NCI-H187 (cell line): ENCODE results near the gene PAM16.

Experiments
- DNase-seq, 2 experiments: peaks; one replicate each; lab custom pipeline; 2025; lab: John Stamatoyannopoulos, UW

Gene PAM16

DNA sequence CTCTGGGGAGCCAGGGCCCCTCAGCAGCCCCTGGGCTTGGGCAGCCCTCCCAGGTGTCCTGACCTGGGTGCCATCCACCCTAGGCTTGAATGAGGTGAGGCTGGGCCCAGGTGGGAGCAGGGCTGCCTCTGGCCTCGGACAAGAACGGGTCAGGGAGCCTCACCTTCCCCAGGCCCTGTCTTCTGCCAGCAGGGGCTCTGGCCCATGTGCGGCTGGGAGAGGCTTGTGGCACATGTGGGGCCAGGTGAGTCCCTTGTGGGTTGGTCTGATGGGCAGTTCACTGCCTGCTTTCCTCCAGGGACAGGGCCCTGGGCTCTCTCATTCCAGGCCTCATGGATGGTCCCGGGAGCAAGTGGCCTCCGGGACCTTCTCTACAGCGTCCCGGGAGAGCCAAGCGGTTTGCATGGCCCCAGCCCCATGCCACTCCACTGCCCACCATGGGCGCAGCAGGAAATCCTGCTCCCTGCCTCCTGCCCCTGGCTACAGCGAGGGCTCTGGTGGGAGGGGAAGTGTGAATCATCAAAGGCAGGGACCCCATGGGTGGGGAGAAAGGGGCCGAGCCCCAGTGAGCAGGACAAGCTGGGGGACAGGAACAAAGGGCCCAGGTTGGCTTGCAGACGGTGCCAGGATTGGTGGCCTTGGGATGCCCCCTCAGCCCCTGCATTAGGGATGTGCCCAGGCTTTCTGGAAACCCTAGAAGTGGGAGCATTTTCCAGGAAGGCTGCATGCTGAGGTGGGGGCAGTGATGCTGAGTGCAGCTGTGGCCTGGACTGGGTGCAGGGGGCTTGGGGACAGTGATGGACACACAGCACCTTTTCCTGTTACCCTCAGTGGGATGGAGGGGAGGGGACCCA lies 32.7 kb upstream of the PAM16 start:
- DNase-seq: no peak

DNA sequence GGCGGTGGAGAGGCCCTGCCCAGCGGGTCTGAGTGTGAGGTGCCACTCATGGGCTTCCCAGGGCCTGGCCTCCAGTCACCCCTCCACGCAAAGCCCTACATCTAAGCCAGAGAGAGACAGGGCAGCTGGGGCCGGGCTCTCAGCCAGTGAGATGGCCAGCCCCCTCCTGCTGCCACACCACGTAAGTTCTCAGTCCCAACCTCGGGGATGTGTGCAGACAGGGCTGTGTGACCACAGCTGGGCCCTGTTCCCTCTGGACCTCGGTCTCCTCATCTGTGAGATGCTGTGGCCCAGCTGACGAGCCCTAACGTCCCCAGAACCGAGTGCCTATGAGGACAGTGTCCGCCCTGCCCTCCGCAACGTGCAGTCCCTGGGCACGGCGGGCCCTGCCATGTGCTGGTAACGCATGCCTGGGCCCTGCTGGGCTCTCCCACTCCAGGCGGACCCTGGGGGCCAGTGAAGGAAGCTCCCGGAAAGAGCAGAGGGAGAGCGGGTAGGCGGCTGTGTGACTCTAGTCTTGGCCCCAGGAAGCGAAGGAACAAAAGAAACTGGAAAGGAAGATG lies 31.8 kb upstream of the PAM16 start:
- DNase-seq: no peak

DNA sequence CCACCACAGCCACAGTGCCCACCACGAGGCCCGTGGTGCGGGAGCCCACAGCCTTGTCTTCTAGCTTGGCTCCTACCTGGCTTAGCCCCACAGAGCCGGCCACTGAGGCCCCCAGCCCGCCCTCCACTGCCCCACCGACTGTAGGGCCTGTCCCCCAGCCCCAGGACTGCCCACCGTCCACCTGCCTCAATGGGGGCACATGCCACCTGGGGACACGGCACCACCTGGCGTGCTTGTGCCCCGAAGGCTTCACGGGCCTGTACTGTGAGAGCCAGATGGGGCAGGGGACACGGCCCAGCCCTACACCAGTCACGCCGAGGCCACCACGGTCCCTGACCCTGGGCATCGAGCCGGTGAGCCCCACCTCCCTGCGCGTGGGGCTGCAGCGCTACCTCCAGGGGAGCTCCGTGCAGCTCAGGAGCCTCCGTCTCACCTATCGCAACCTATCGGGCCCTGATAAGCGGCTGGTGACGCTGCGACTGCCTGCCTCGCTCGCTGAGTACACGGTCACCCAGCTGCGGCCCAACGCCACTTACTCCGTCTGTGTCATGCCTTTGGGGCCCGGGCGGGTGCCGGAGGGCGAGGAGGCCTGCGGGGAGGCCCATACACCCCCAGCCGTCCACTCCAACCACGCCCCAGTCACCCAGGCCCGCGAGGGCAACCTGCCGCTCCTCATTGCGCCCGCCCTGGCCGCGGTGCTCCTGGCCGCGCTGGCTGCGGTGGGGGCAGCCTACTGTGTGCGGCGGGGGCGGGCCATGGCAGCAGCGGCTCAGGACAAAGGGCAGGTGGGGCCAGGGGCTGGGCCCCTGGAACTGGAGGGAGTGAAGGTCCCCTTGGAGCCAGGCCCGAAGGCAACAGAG lies 31.0 kb upstream of the PAM16 start:
- DNase-seq: no peak

DNA sequence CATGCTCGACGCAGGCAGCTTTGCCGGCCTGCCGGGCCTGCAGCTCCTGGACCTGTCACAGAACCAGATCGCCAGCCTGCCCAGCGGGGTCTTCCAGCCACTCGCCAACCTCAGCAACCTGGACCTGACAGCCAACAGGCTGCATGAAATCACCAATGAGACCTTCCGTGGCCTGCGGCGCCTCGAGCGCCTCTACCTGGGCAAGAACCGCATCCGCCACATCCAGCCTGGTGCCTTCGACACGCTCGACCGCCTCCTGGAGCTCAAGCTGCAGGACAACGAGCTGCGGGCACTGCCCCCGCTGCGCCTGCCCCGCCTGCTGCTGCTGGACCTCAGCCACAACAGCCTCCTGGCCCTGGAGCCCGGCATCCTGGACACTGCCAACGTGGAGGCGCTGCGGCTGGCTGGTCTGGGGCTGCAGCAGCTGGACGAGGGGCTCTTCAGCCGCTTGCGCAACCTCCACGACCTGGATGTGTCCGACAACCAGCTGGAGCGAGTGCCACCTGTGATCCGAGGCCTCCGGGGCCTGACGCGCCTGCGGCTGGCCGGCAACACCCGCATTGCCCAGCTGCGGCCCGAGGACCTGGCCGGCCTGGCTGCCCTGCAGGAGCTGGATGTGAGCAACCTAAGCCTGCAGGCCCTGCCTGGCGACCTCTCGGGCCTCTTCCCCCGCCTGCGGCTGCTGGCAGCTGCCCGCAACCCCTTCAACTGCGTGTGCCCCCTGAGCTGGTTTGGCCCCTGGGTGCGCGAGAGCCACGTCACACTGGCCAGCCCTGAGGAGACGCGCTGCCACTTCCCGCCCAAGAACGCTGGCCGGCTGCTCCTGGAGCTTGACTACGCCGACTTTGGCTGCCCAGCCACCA lies 30.2 kb upstream of the PAM16 start:
- DNase-seq: no peak

DNA sequence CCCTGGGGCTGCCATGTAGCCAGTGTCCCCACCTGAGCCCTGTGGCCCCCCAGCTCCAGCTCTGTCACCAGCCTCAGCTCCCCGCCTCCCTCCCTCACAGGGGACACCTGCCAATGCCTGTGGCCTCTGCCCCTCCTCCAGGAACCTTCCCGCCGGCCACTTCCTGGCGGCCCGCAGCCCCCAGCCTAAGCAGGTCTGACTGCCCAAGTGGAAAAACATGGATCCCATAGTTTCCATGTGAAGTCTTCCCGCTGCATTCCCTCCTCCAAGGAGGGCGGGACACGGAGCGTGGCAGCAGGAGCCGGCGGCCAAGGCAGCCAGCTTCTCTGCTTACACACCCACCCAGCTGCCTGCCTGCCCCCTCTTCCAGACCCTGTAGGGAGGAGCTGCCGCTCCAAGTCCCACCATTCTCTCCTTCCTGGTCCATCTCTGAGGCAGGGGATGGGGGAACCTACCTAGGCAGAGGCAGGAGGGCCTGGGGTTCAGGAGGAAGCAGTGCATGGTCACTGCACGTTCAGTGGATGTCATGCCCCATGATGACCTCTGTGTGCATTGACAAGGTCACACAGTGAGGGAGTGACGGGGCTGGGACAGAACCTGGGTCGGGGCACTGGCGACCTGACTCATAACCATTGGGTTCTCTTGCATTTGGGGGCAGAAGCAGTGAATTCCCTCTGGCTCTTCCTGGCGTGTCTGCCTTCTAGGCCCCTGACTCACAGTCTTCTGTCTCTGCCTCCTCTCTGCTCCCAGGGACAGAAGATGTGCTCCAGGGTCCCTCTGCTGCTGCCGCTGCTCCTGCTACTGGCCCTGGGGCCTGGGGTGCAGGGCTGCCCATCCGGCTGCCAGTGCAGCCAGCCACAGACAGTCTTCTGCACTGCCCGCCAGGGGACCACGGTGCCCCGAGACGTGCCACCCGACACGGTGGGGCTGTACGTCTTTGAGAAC lies 29.3 kb upstream of the PAM16 start:
- no peak for DNase-seq

DNA sequence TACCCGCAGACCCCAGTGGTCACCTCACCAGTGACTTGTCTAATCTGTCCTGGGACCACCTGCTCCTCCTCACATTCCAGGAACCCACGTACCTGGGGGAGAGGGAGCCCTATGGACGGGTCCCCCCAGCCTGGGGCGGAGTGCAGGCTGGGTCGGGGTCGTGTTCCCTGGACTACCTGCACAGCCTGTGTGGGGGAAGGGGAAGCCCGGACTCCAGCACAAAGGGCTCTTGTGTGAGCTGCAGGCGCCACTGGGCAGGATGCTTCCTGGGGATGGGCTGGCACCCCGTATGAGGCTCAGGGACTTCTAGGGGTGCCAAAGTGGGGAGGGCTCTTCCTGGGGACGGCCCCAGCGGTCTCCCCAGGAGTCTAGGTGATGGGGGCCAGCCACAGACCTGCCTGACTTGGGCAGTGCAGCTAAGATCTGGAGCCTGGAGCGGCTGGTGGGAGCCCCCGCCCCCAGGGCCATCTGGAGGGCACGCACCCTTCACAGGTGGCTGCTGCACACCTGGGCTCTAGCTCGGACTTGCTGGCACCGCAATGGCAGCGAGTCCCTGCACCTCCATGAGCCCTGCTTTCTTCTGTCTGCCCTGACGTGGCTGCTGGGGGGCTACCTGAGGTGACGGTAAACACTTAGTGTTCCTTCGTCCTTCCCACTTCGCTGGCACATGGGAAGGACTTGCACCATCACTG lies 28.0 kb upstream of the PAM16 start:
- DNase-seq: no peak

DNA sequence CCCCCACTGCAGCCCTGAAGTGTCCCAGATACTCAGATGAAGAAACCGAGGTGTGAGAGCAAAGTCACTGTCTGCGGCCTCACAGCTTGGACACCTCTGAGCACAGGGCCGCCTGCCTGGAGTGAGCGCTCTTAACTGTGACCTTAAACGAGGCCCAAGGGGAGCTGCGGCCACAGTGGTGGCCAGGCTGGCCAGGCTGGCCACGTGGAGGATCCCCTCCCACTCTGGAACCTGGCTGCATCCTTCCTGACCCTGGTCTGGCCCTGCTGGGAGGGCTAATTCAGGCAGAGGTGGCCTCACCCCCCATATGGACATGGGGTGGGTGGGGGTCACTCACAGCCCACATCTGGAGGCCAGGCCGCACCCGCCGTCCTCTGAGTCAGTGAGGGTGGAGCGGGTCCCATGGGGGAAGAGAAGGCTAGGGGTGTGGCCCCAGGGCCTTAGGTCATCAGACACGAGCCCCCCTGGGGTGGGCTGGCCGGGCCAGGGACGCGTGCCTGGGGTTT lies 27.1 kb upstream of the PAM16 start:
- no peak for DNase-seq

DNA sequence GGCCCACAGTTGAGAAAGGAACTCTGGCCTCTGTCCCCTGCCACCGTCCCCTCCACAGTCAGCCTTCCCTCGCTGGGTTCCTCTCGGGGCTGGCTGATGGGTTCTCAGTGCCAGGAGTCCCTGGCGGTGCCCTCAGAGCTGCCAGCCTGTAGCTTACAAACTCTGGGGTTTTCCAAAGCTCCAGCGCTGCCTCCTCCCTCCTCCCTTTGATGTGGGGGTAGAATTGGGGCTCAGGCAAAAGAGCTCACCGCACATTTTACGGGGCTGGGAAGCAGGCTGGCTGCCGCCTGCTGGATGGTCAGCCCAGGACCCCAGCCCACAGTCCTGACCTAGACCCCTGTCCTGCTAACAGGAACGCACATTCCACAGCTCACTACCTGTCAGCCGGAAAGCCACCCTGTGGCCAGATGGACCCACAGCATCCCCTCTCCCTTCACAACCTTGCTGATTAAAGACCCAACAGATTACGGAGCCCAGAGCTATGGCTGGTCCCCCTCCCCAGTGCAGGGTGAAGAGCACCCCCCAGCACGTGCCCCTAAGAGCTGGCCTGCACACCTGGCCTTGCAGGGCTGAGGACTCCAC lies 26.5 kb upstream of the PAM16 start:
- DNase-seq: no peak

DNA sequence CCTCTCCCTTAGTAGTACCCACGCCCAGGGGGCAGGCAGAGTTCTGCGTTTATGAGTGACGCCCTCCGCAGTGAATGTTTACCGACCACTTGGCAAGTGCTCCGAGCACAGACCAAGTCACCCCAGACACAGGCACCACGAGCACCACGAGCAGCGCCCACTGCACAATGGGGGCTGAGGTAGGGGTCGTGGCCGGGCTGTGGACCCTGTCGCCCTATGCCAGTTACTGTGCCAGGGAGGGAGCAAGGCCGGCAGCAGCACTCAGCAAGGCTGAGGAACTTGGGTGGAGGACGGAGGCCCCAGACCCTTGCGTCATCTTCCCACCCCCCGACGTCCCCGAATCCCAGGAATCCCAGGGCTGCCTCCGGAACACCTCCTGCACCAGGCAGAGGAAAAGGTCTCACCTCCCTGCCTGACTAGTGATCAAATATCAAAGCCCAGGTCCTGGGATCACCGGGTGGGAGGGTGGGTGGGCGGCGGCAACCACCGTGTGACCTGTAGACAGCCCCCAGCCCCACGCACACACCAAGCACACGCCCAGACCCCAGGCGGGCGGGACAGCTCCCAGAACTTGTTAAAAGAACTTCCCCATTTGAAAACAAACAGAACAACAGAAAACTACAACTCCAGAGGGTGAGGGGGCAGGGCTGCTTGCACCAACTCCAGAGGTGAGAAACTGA lies 25.9 kb upstream of the PAM16 start:
- no peak for DNase-seq

DNA sequence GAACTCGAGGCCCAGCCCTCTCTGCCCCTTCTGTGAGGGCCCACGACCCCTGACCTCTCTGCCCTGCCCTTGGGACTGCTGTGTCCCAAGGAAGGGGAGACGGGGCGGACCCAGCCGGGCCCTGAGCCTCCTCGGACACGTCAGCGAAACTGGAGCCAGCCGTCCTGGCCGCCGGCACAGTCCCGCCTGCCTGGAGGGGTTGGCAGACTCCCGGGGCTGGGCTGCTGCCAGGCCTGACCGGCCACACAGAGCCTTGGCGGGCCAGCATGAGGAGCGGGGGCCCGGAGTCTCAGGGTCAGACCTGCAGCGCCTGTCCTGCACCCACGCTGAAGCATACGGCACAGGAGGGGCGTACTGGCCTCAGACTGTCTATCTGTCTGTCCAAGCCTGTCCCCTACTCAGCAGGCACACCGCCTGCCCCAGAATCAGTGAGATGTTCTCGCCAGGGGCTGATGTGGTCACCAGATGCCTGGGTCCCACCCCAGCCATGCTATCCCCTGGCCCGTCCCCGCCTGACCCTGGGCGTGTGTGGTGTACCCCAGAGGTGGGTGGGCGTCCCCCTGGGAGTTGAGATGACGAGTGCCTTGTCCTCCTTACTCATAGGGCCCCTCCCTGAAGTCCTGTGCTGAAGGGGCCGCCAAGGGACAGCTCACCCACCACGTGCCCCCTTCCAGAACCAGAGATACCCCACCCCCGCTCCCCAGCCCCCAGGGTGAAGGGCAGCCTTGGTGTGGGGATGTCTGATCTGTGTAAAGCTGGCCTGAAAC lies 25.2 kb upstream of the PAM16 start:
- DNase-seq: no peak

DNA sequence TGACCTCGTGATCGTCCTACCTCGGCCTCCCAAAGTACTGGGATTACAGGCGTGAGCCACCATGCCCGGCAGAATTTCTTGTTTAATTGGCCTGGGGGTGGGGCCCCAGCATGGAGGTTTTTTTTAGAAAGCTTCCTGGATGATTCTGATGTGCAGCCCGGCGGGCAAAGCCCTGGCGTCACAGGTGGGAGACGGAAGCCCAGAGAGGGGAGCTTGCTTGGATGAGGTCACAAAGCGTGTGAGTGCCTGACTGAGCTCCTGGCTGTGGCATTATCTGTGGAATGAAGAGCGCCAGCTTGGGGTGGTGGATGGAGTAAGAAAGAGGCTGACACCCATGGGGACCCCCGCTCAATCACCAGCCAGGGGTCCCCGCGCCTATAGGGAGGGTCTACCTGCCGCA lies 24.6 kb upstream of the PAM16 start:
- DNase-seq: no peak

DNA sequence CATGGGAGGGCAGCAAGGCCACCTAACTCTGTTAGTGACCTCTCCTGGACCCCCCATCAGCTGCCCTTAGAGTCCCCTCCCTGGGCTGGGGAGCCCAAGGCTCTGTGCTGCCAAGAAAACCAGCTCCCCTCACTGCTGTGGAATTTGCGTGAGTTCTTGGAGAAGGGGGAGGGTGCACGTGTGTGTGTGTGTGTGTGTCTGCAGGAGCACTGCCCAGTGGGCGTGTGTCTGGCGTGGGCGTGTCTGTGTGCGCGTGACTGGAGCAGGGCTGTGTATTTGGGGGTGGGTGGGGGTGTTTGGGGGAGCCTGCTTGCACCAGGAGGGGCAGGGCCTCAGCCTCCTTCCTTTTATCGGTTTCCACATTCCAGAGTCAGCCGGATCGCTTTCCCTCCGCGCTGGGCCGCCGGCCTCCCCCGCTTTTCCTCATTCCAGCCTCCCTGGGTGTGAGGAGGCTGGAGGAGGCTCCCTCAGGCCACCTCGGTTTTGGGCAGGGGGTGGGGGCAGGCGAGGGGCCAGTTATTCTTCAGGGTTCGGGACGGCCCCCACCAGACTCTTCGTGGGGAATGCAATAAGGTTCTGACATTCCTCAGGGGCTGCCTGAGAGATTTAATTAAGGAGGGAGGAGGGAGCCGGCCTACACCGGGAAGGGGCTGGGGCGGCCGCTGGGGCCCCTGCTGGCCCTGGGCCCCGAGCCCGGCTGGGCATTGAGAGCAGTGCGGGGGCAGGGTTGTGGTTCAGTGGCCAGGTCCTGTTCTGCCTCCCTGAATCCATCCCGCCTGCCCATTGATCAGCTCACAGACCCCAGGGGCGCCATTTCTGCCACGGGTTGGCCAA lies 23.0 kb upstream of the PAM16 start:
- DNase-seq: no peak

DNA sequence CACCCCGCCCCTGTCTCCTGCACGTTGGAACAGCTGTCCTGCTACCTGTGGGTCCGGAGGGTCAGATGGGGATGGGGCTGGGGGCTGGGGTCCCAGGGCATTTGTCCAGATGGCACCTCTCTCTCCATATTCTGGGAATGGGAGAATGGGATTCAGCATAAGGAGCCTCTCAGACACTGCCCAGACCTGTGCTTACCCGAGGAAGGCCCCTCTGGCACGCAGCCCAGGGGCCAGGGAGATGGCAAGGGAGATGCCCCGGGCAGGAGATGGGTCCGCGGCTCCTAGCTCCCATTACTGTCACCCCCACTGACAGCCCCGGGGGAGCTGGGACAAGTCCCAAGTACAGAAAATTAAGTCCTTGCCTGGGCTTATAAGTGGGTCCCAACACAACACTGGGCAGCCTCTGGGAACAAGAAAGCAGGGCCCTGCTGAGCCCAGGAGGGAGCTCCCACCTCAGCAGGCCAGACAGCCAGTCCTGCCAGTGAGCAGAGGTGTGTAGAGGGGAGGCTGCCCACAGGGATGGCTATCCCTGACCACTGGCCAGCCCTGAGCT lies 22.3 kb upstream of the PAM16 start:
- no peak for DNase-seq

DNA sequence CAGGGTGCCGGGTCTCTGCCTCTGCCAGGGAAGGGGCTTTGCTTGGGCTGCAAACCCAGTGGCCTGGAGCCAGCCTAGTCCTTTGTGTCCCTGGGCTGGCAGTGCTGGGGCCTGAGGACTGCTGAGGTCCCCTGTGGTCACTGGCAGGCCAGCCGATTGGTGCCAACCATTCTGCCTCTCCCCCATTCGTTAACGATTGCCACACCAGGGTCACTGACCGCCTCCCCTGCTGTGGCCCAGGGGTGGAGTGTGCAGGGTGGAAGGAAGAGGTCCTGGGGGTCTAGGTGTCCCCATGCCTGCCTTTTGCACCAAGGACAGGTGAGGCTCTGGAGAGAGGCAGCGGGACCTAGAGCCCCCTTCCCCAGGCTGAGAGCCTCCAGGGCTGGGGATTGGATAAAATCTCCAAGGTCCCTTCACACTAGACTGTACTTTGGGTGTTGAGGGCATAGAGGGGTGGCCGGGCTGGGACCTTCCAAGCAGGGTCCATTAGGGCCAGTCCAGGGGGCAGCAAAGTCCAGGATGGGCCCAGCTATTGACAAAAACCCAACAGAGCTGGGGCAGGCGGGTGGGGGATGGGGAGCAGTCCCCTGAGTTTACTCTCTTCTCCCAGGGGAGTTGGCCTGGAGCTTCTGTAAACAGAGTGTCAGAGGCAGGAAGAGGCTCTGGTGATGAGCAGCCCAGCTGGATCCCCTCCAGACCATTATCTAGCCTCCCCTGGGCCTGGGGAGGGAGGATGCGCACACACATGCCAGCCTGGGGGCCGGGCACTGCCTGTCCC lies 21.6 kb upstream of the PAM16 start:
- no peak for DNase-seq

DNA sequence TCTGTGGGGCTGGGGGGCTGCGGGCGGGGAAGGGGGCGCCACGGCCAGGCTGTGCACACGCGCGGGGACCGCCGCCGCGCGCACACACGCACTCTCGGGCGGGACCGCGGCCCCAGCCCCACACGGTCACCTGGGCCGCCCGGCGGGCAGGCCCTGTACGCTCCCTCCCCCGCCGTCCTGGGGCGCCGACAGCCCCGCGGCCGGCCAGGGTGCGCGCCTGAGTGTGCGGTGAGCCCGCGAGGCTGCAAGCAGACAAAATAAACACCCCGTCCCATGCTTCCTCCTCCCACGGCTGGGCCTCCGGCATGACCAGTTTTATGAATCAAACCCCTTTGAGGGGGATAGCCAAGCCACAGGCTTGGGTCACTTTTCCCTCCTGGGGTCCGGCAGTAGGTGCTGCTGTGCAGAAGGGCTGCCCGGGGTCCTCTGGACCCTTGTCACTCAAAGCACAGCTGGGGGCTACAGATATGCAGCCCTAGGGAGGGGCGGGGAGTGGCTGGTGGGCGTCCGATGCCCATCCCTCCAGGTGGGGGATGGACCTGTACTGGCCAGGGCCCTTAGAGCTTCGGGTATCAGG lies 21.0 kb upstream of the PAM16 start:
- DNase-seq: no peak
